MM.1S (cell line): Measurements from ENCODE around the gene RAB44.

Experiments used
- DNase-seq: peaks from one replicate; pipeline ENCODE4 v3.0.0-alpha.2; 2015
- H2AFZ ChIP-seq: fragments of 300-600 bp; sonication (generic); 2 replicates; pipeline ENCODE4 v1.6.0; 2016; ENCODE audit warnings: antibody characterized with exemption, low read length
- H3F3A ChIP-seq: fragments of 300-600 bp; sonication (generic); 2 replicates; pipeline ENCODE4 v1.6.1; 2016; ENCODE audit warnings: mild to moderate bottlenecking, antibody characterized with exemption, low read length, moderate library complexity, mixed read lengths; ENCODE audit not compliant: insufficient read depth
- H3K27ac ChIP-seq: fragments of 300-600 bp; sonication (generic); 2 replicates; pipeline ENCODE4 v1.5.1; 2016; ENCODE audit warnings: mild to moderate bottlenecking, low read length
- H3K27me3 ChIP-seq: fragments of 300-600 bp; sonication (generic); replicated peaks from 2 replicates; pipeline ENCODE4 v1.6.0; 2016; ENCODE audit warnings: low read length; ENCODE audit not compliant: insufficient read depth
- H3K36me3 ChIP-seq: fragments of 300-600 bp; sonication (generic); replicated peaks from 2 replicates; pipeline ENCODE4 v1.6.1; 2016; ENCODE audit warnings: mild to moderate bottlenecking, low read length, mixed read lengths; ENCODE audit not compliant: insufficient read depth
- H3K4me1 ChIP-seq: fragments of 300-600 bp; sonication (generic); 2 replicates; pipeline ENCODE4 v1.6.1; 2016; ENCODE audit warnings: low read length, mixed read lengths
- H3K4me2 ChIP-seq: fragments of 300-600 bp; sonication (generic); 2 replicates; pipeline ENCODE4 v1.6.0; 2016; ENCODE audit warnings: low read depth, low read length
- H3K4me3 ChIP-seq: fragments of 300-600 bp; sonication (generic); 2 replicates; pipeline ENCODE4 v1.5.1; 2016; ENCODE audit warnings: low read length, mixed read lengths
- H3K79me2 ChIP-seq: fragments of 300-600 bp; sonication (generic); 2 replicates; pipeline ENCODE4 v1.6.1; 2016; ENCODE audit warnings: mixed run types, low read length, mixed read lengths
- H3K9ac ChIP-seq: fragments of 300-600 bp; sonication (generic); 2 replicates; pipeline ENCODE4 v1.6.1; 2016; ENCODE audit warnings: low read length, mixed read lengths
- H3K9me2 ChIP-seq: fragments of 300-600 bp; sonication (generic); replicated peaks from 2 replicates; pipeline ENCODE4 v1.6.1; 2016; ENCODE audit warnings: mild to moderate bottlenecking, low read length, mixed read lengths; ENCODE audit not compliant: insufficient read depth
- H3K9me3 ChIP-seq: fragments of 300-600 bp; sonication (generic); replicated peaks from 2 replicates; pipeline ENCODE4 v1.6.1; 2016; ENCODE audit warnings: mild to moderate bottlenecking, low read length, mixed read lengths; ENCODE audit not compliant: insufficient read depth
- H4K20me1 ChIP-seq: fragments of 300-600 bp; sonication (generic); 2 replicates; pipeline ENCODE4 v1.6.1; 2016; ENCODE audit warnings: mild to moderate bottlenecking, low read length, moderate library complexity, mixed read lengths; ENCODE audit not compliant: insufficient read depth
- CTCF ChIP-seq: fragments of 300-600 bp; sonication (generic); IDR thresholded peaks from 2 replicates; pipeline ENCODE4 v1.5.1; 2016; ENCODE audit warnings: antibody characterized with exemption, low read length, mixed read lengths
- EZH2 ChIP-seq: fragments of 300-600 bp; sonication (generic); optimal IDR thresholded peaks from 2 replicates; pipeline ENCODE3; 2017; ENCODE audit warnings: low read depth, mild to moderate bottlenecking, antibody characterized with exemption, low read length, mixed read lengths
- EZH2phosphoT487 ChIP-seq: fragments of 300-600 bp; sonication (generic); IDR thresholded peaks from 2 replicates; pipeline ENCODE4 v1.6.1; 2018; ENCODE audit warnings: antibody characterized with exemption, low read length

Gene RAB44

GRCh38 chr6:36695414-36695813 lies 2.2 kb upstream of the RAB44 start:
- no peak overlapping the region for H3K4me2 ChIP-seq
- no peaks in the 10 kb centered on the region for H3K27me3 ChIP-seq
- H3K9me2 ChIP-seq, result no peaks in the 10 kb centered on the region
- no peak overlapping the region for H3K9ac ChIP-seq
- no peaks in the 10 kb centered on the region for H4K20me1 ChIP-seq
- no peak overlapping the region for H2AFZ ChIP-seq
- H3K4me3 ChIP-seq, result no peak overlapping the region
- H3F3A ChIP-seq, result no peaks in the 10 kb centered on the region
- H3K9me3 ChIP-seq, result no peaks in the 10 kb centered on the region
- H3K4me1 ChIP-seq, result no peaks in the 10 kb centered on the region
- no peak for DNase-seq
- no peak overlapping the region for H3K27ac ChIP-seq
- H3K36me3 ChIP-seq, result no peaks in the 10 kb centered on the region
- H3K79me2 ChIP-seq, result no peaks in the 10 kb centered on the region
- TF ChIP-seq CTCF, result no peak
- no peak for TF ChIP-seq EZH2phosphoT487
- TF ChIP-seq EZH2, result no peak

GRCh38 chr6:36698196-36698595 lies 570 bp downstream of the RAB44 start:
- Histone ChIP-seq H3K9me3 (no peaks in the 10 kb centered on the region), H3K36me3 (no peaks in the 10 kb centered on the region), H3K27me3 (no peaks in the 10 kb centered on the region), H3K9me2 (no peaks in the 10 kb centered on the region), H4K20me1 (no peaks in the 10 kb centered on the region), H3K4me1 (no peaks in the 10 kb centered on the region), H3K79me2 (no peaks in the 10 kb centered on the region), H2AFZ (no peak overlapping the region), H3K9ac (no peak overlapping the region), H3K27ac (no peak overlapping the region), H3K4me2 (no peak overlapping the region), H3F3A (no peaks in the 10 kb centered on the region), H3K4me3 (no peak overlapping the region)
- no peak for TF ChIP-seq EZH2phosphoT487
- TF ChIP-seq EZH2, result no peak
- TF ChIP-seq CTCF, result no peak
- DNase-seq, result no peak

- TF ChIP-seq CTCF (no peak), EZH2phosphoT487 (no peak), EZH2 (no peak)
- Histone ChIP-seq H3K27me3 (no peaks in the 10 kb centered on the region), H3K27ac (no peak overlapping the region)
Observed at GRCh38 chr6:36698871-36699271, 1.2 kb downstream of the RAB44 start.

More at GRCh38 chr6:36698871-36699271, 1.2 kb downstream of the RAB44 start:
- Histone ChIP-seq H3F3A (no peaks in the 10 kb centered on the region), H3K9ac (no peak overlapping the region), H3K9me2 (no peaks in the 10 kb centered on the region), H3K36me3 (no peaks in the 10 kb centered on the region), H4K20me1 (no peaks in the 10 kb centered on the region), H3K4me1 (no peaks in the 10 kb centered on the region), H3K4me3 (no peak overlapping the region), H3K4me2 (no peak overlapping the region), H3K79me2 (no peaks in the 10 kb centered on the region), H3K9me3 (no peaks in the 10 kb centered on the region), H2AFZ (no peak overlapping the region)
- no peak for DNase-seq
